Measurements from ENCODE around the gene P2RX2. TPM values are rescaled to one million over a fixed set of nuclear protein-coding genes. Genes with fewer than 3 reads are reported as not detected.

Gene P2RX2
- total and polyA plus RNA-seq, 8 donors: 0.08 to 12.0 (median 0.37) TPM; not detected in 3

- Histone ChIP-seq H3K4me3 (no peak overlapping the region), H3K4me1 (no peaks in the 10 kb centered on the region), H3K27me3 (no peaks in the 10 kb centered on the region), H3K36me3 (peaks cover 0 to 13% (median 2%) of the 10 kb centered on the region in 3 donors), H3K9me3 (no peaks in the 10 kb centered on the region), H3K27ac (no peak overlapping the region)
- FAIRE-seq (no peak), ATAC-seq (no peak), DNase-seq (no peak)
- TF ChIP-seq CTCF (IDR thresholded peaks at IDR 0.05): no peak
- 87 to 91% methylated on average over 12 of the region's 12 CpGs for WGBS, 2 donors
- intact Hi-C loops (cut with DNase I): no loop called here
These were observed 38.8 kb upstream of the P2RX2 start for GRCh38 chr12:132579744-132580143.

- H3K4me3 ChIP-seq: no peak overlapping the region
- TF ChIP-seq CTCF (IDR thresholded peaks at IDR 0.05): no peak
- DNase-seq (peak in 1 of 6 donors; percentile 36), ATAC-seq (no peak), FAIRE-seq (no peak)
- no peaks in the 10 kb centered on the region for H3K4me1 ChIP-seq
- WGBS, 2 donors: 96 to 97% methylated on average over 12 of the region's 12 CpGs
- H3K9me3 ChIP-seq: no peaks in the 10 kb centered on the region
- no peak overlapping the region for H3K27ac ChIP-seq
- intact Hi-C loops (cut with DNase I): no loop called here
- no peaks in the 10 kb centered on the region for H3K27me3 ChIP-seq
- peaks cover 0 to 13% (median under 1%) of the 10 kb centered on the region in 3 donors for H3K36me3 ChIP-seq
These were observed 37.8 kb upstream of the P2RX2 start for GRCh38 chr12:132580701-132581292.

- ATAC-seq: no peak
- H3K27ac ChIP-seq: no peak overlapping the region
- no peaks in the 10 kb centered on the region for H3K4me1 ChIP-seq
- FAIRE-seq: no peak
- H3K9me3 ChIP-seq: no peaks in the 10 kb centered on the region
- H3K36me3 ChIP-seq: peaks cover 0 to 12% (median 0%) of the 10 kb centered on the region in 3 donors
- 89 to 93% methylated on average over 15 to 17 of the region's 17 CpGs for WGBS, 2 donors
- no peak overlapping the region for H3K4me3 ChIP-seq
- DNase-seq: peak in 2 of 6 donors; percentile 29 to 75
- intact Hi-C loops (cut with DNase I): no loop called here
- H3K27me3 ChIP-seq: no peaks in the 10 kb centered on the region
- TF ChIP-seq CTCF (IDR thresholded peaks at IDR 0.05): no peak
These were observed 37.1 kb upstream of the P2RX2 start for GRCh38 chr12:132581348-132582057.

- peaks cover 0 to 6% (median 0%) of the 10 kb centered on the region in 3 donors for H3K36me3 ChIP-seq
- H3K27ac ChIP-seq: no peak overlapping the region
- intact Hi-C loops (cut with DNase I): no loop called here
- no peak for DNase-seq
- no peak for FAIRE-seq
- no peaks in the 10 kb centered on the region for H3K9me3 ChIP-seq
- 80 to 90% methylated on average over 17 to 24 of the region's 24 CpGs for WGBS, 2 donors
- no peak for TF ChIP-seq CTCF (IDR thresholded peaks at IDR 0.05)
- H3K4me1 ChIP-seq: no peaks in the 10 kb centered on the region
- H3K27me3 ChIP-seq: no peaks in the 10 kb centered on the region
- ATAC-seq: peak in 2 of 4 donors; percentile 7 to 34
- H3K4me3 ChIP-seq: no peak overlapping the region
These were observed 36.5 kb upstream of the P2RX2 start for GRCh38 chr12:132582058-132582420.
